AG09309 (cell line): ENCODE measurements around the gene WASF3.
A peak's percentile ranks its signal among the peaks of the same experiment; 100 is the strongest.

Experiments
- DNase-seq: peaks from one replicate; pipeline ENCODE4 v3.0.0-alpha.2; 2010; ENCODE audit warnings: low read depth
- H3K4me3 ChIP-seq: 2 replicates; pipeline ENCODE4 v1.5.1; 2011; ENCODE audit warnings: mild to moderate bottlenecking, low read depth, low read length, moderate library complexity; ENCODE audit not compliant: control insufficient read depth
- CTCF ChIP-seq: IDR thresholded peaks from 2 replicates; pipeline ENCODE4 v1.5.1; 2011; ENCODE audit warnings: mild to moderate bottlenecking, low read depth, low read length, inconsistent platforms; ENCODE audit not compliant: insufficient read depth, control insufficient read depth; ENCODE audit errors: missing control alignments

WASF3 gene

GRCh38 chr13:26579580-26579979 is 22.1 kb downstream of the WASF3 start:
- no peak for DNase-seq
- no peak overlapping the region for H3K4me3 ChIP-seq
- TF ChIP-seq CTCF = no peak

GRCh38 chr13:26583662-26584061 is 26.2 kb downstream of the WASF3 start:
- no peak for TF ChIP-seq CTCF
- DNase-seq = no peak
- H3K4me3 ChIP-seq = no peak overlapping the region

- DNase-seq = peak; percentile 55
- no peak overlapping the region for H3K4me3 ChIP-seq
- no peak for TF ChIP-seq CTCF
Observed at GRCh38 chr13:26584713-26585112, 27.2 kb downstream of the WASF3 start.

GRCh38 chr13:26585136-26585535 is 27.7 kb downstream of the WASF3 start:
- no peak for TF ChIP-seq CTCF
- H3K4me3 ChIP-seq = no peak overlapping the region
- DNase-seq = no peak

- DNase-seq = no peak
- no peak overlapping the region for H3K4me3 ChIP-seq
- TF ChIP-seq CTCF = no peak
Observed at GRCh38 chr13:26587251-26587650, 29.8 kb downstream of the WASF3 start.

GRCh38 chr13:26589226-26589625 is 31.7 kb downstream of the WASF3 start:
- TF ChIP-seq CTCF = no peak
- DNase-seq = no peak

GRCh38 chr13:26589754-26590153 is 32.3 kb downstream of the WASF3 start:
- TF ChIP-seq CTCF = no peak
- H3K4me3 ChIP-seq = no peak overlapping the region
- no peak for DNase-seq

More at GRCh38 chr13:26589226-26589625, 31.7 kb downstream of the WASF3 start:
- H3K4me3 ChIP-seq = no peak overlapping the region
